ENCODE results near the gene GALNT14. TPM values are rescaled to one million over a fixed set of nuclear protein-coding genes. Genes with fewer than 3 reads are reported as not detected.
"Not testable (repeated sequence)": the region's sequence is repeated elsewhere in the genome, so short reads cannot be mapped to it uniquely, and the experiment has no call there.

The GALNT14 gene
- total RNA-seq, 1 donor from 2014 or later: 0.48 TPM

GRCh38 chr2:30932870-30933269, 205.4 kb downstream of the GALNT14 start:
- intact Hi-C loops (cut with DNase I): no loop called here
- no peak for DNase-seq (ENCODE audit: low spot score)

- DNase-seq (ENCODE audit: low spot score): no peak
- intact Hi-C loops (cut with DNase I): no loop called here
Observed at GRCh38 chr2:30931841-30932407, 206.3 kb downstream of the GALNT14 start.

- intact Hi-C loops (cut with DNase I): no loop called here
- no peak for DNase-seq (ENCODE audit: low spot score)
Observed at GRCh38 chr2:30930716-30931115, 207.5 kb downstream of the GALNT14 start.

- intact Hi-C loops (cut with DNase I): no loop called here
Observed at GRCh38 chr2:30927465-30928075, 210.7 kb downstream of the GALNT14 start.

GRCh38 chr2:30926606-30927005, 211.6 kb downstream of the GALNT14 start:
- no peak for DNase-seq (ENCODE audit: low spot score)
- intact Hi-C loops (cut with DNase I): no loop called here

More at GRCh38 chr2:30927465-30928075, 210.7 kb downstream of the GALNT14 start:
- no peak for DNase-seq (ENCODE audit: low spot score)

- intact Hi-C loops (cut with DNase I): no loop called here
- no peak for DNase-seq (ENCODE audit: low spot score)
Observed at GRCh38 chr2:30923623-30924022, 214.6 kb downstream of the GALNT14 start.

- DNase-seq (ENCODE audit: low spot score): no peak
- intact Hi-C loops (cut with DNase I): no loop called here
Observed at GRCh38 chr2:30920511-30920910, 217.7 kb downstream of the GALNT14 start.

- intact Hi-C loops (cut with DNase I): no loop called here
- peak; percentile 73 for DNase-seq (ENCODE audit: low spot score)
Observed at GRCh38 chr2:30915486-30915885, 222.8 kb downstream of the GALNT14 start.

- peak; percentile 63 for DNase-seq (ENCODE audit: low spot score)
- intact Hi-C loops (cut with DNase I): no loop called here
Observed at GRCh38 chr2:30914456-30914855, 223.8 kb downstream of the GALNT14 start.

- peak; percentile 26 for DNase-seq (ENCODE audit: low spot score)
- intact Hi-C loops (cut with DNase I): no loop called here
Observed at GRCh38 chr2:30912056-30912455, 226.2 kb downstream of the GALNT14 start.

GRCh38 chr2:30911327-30911726, 226.9 kb downstream of the GALNT14 start:
- DNase-seq (ENCODE audit: low spot score): peak; percentile 15

GRCh38 chr2:30910686-30911085, 227.6 kb downstream of the GALNT14 start:
- peak; percentile 31 for DNase-seq (ENCODE audit: low spot score)
- intact Hi-C loops (cut with DNase I): no loop called here

More at GRCh38 chr2:30911327-30911726, 226.9 kb downstream of the GALNT14 start:
- intact Hi-C loops (cut with DNase I): no loop called here

- DNase-seq (ENCODE audit: low spot score); intact Hi-C loops (cut with DNase I): not testable (repeated sequence)
Observed at GRCh38 chr2:30904437-30904836, 233.8 kb downstream of the GALNT14 start.

GRCh38 chr2:30903326-30903725, 234.9 kb downstream of the GALNT14 start:
- intact Hi-C loops (cut with DNase I): no loop called here
- DNase-seq (ENCODE audit: low spot score): no peak

GRCh38 chr2:30900381-30900780, 237.9 kb downstream of the GALNT14 start:
- intact Hi-C loops (cut with DNase I): no loop called here
- no peak for DNase-seq (ENCODE audit: low spot score)

- DNase-seq (ENCODE audit: low spot score): no peak
- intact Hi-C loops (cut with DNase I): no loop called here
Observed at GRCh38 chr2:30899516-30900054, 238.7 kb downstream of the GALNT14 start.

GRCh38 chr2:30897539-30897938, 240.7 kb downstream of the GALNT14 start:
- DNase-seq (ENCODE audit: low spot score): no peak
- intact Hi-C loops (cut with DNase I): no loop called here

- no peak for DNase-seq (ENCODE audit: low spot score)
- intact Hi-C loops (cut with DNase I): no loop called here
Observed at GRCh38 chr2:30894498-30895119, 243.6 kb downstream of the GALNT14 start.

GRCh38 chr2:30888852-30889409, 249.3 kb downstream of the GALNT14 start:
- intact Hi-C loops (cut with DNase I): no loop called here
- no peak for DNase-seq (ENCODE audit: low spot score)

GRCh38 chr2:30886080-30886479, 252.2 kb downstream of the GALNT14 start:
- DNase-seq (ENCODE audit: low spot score): no peak
- intact Hi-C loops (cut with DNase I): no loop called here

- DNase-seq (ENCODE audit: low spot score): no peak
- intact Hi-C loops (cut with DNase I): no loop called here
Observed at GRCh38 chr2:30883822-30884221, 254.4 kb downstream of the GALNT14 start.
